PC-3 (cell line): Measurements from ENCODE around the gene ARHGAP5.

Source experiments
- CTCF ChIP-seq: fragments of 300-600 bp; sonication (generic); conservative IDR thresholded peaks from 2 replicates; pipeline ENCODE4 v1.5.1; 2017; ENCODE audit warnings: antibody characterized with exemption, low read depth, mild to moderate bottlenecking, low read length
- EZH2 ChIP-seq: fragments of 300-600 bp; sonication (generic); IDR thresholded peaks from one replicate; pipeline ENCODE4 v1.6.1; 2017; ENCODE audit warnings: antibody characterized with exemption, mild to moderate bottlenecking, low read length; ENCODE audit not compliant: unreplicated experiment

- no peak for TF ChIP-seq CTCF
- no peak for TF ChIP-seq EZH2
These were observed 37.6 kb upstream of the ARHGAP5 start for GRCh38 chr14:32039401-32040030.
